Activated CD4-positive, alpha-beta T cell treated with anti-CD3 and anti-CD28 coated beads for 36 hours (primary cell): ENCODE data around the gene SPC25. TPM values are rescaled to one million over a fixed set of nuclear protein-coding genes. Genes with fewer than 3 reads are reported as not detected.
A peak's percentile ranks its signal among the peaks of the same experiment; 100 is the strongest.
"Not testable (repeated sequence)": the region's sequence is repeated elsewhere in the genome, so short reads cannot be mapped to it uniquely, and the experiment has no call there.

Experiments
- ATAC-seq: fragments of 200-7000 bp; cut with Tn5 transposase; one replicate; pipeline ENCODE4 v1.10.0; 2021; ENCODE audit warnings: mild to moderate bottlenecking, moderate library complexity
- CTCF ChIA-PET: fragments of 350-600 bp; sonication (Branson Sonifier 250); formaldehyde crosslinking; loops from one replicate; lab custom pipeline; 2021; ENCODE audit warnings: antibody characterized with exemption; lab: Charles Lee
- POLR2A ChIA-PET: fragments of 350-600 bp; sonication (Branson Sonifier 250); formaldehyde crosslinking; loops from one replicate; lab custom pipeline; 2021; ENCODE audit warnings: antibody characterized with exemption, inconsistent platforms; lab: Charles Lee
- DNase-seq: peaks from one replicate; pipeline ENCODE4 v3.0.0-alpha.2; 2020
- H3K27ac Mint-ChIP-seq: one replicate; pipeline ENCODE4 v1.8.0; 2021; ENCODE audit warnings: mixed read lengths
- H3K27me3 Mint-ChIP-seq: one replicate; pipeline ENCODE4 v1.8.0; 2021; ENCODE audit warnings: mixed read lengths
- H3K36me3 Mint-ChIP-seq: one replicate; pipeline ENCODE4 v1.8.0; 2021; ENCODE audit warnings: low read depth, mixed read lengths
- H3K4me1 Mint-ChIP-seq: one replicate; pipeline ENCODE4 v1.8.0; 2021; ENCODE audit warnings: mixed read lengths
- H3K4me3 Mint-ChIP-seq: one replicate; pipeline ENCODE4 v1.8.0; 2021; ENCODE audit warnings: mild to moderate bottlenecking, moderate library complexity, mixed read lengths
- H3K9me3 Mint-ChIP-seq: one replicate; pipeline ENCODE4 v1.8.0; 2021; ENCODE audit warnings: low read depth, mixed read lengths
- intact Hi-C, 2 experiments: fragments of 100-400 bp; cut with DNase I in 1 of 2; cut with micrococcal nuclease in 1 of 2; formaldehyde crosslinking; loops; one replicate each; pipeline versions ENCODE4 v1.14.2 to v1.15.1; 2022 to 2024; cut with DNase I, micrococcal nuclease
- total RNA-seq, 2 experiments: library from RNA; stranded (reverse); gene quantifications; one replicate each; pipeline ENCODE4 v1.2.3, GENCODE V29; 2021

Gene SPC25
- 10 to 100 TPM; 33.7 to 38.4 TPM for total RNA-seq

DNA sequence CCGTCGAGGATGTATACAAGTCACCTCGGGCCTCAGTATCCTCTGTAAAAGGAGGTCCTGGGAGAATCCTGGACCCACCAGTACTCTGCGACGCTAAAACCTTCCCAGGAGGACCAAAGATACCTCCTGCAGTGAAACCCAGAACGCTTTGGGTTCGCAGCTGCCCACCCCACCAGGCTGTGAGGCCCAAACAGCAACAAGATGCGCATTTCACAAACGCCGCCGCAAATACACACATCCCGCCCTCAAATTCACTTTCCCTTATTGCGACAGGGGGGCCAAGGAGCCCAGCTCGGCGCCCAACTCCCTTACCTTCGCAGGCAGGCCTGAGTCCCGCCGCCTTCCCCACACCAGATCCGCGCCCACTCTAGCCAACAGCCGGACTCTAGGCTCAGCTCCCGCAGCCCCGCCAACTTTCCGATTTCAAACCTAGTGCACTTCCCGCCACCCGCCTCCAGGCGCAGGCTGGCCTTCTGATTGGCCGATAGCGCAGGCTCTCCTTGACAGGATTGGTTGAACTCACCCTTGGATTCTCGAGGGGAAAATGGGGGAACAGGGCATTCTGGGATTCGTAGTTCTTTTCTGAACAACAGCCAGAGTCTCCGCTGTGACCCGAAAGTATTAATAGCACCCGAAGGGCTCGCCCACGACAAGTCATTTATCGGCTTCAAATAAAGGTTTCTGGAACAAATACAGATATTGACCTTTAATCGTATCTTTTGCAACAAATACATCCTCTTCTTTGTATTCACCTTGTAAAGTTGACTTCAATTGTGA, at the start of gene SPC25:
Gene SPC25, minus strand, starts transcription at position 425 of the 777 bp plus-strand sequence. CDS start 911 bp downstream, outside the sequence.
- Mint-ChIP-seq H3K9me3 (no peaks in the 10 kb centered on the region), H3K27ac (peak within 1 kb of the TSS; percentile 86), H3K27me3 (no peaks in the 10 kb centered on the region), H3K4me1 (peaks cover 14% of the 10 kb centered on the region), H3K36me3 (peaks cover 22% of the 10 kb centered on the region), H3K4me3 (peak within 1 kb of the TSS; percentile 84)
- ChIA-PET CTCF (interaction anchor here (1.1 to 1.3 kb wide), 2 partner anchors 12 to 23 kb away, joined by 3 to 4 read pairs; no protein-coding TSS in a partner anchor), POLR2A (interaction anchor here (0.6 kb wide), 1 partner anchor 24 kb away, joined by 3 read pairs; no protein-coding TSS in a partner anchor)
- ATAC-seq, result peak; percentile 100
- intact Hi-C loops, result loop anchor here (2.0 to 5.0 kb wide), 3 partner anchors 25 to 473 kb away; partner anchors contain the start of gene LRP2 (in 1 of the 2)
- peak; percentile 94 for DNase-seq

DNA sequence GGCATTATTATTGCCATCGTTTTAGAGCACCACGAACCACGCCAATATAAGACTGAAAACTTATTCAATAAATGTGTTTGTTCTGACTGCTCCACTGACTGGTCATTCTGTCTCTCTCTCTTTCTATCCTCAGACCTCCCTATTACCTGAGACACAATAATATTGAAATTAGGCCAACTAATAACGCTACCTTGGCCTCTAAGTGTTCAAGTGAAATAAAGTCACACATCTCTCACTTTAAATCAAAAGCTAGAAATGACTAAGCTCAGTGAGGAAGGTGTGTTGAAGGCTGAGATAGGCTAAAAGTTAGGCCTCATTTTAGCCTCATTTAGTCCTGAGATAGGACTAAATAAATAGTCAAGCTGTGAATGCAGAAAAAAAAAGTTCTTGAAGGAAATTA, 49.7 kb upstream of the SPC25 start:
- no peaks in the 10 kb centered on the region for H3K36me3 Mint-ChIP-seq
- no peaks in the 10 kb centered on the region for H3K9me3 Mint-ChIP-seq
- no peak overlapping the region for H3K4me3 Mint-ChIP-seq
- H3K27me3 Mint-ChIP-seq, result peaks cover 7% of the 10 kb centered on the region
- DNase-seq (no peak), ATAC-seq (peak; percentile 51)
- POLR2A ChIA-PET, result no interaction called here
- H3K4me1 Mint-ChIP-seq, result peaks cover 4% of the 10 kb centered on the region
- CTCF ChIA-PET, result interaction anchor here (0.6 to 1.5 kb wide), 3 partner anchors 9 to 21 kb away, joined by 3 to 4 read pairs (median 3); no protein-coding TSS in a partner anchor
- no peak overlapping the region for H3K27ac Mint-ChIP-seq
- intact Hi-C loops, result loop anchor here in 1 of 2 experiments (5.0 kb wide), 1 partner anchor 48 kb away; the partner anchor contains the start of gene SPC25

- Mint-ChIP-seq H3K4me1 (peaks cover 4% of the 10 kb centered on the region), H3K9me3 (no peaks in the 10 kb centered on the region), H3K36me3 (no peaks in the 10 kb centered on the region), H3K27ac (no peak overlapping the region), H3K4me3 (no peak overlapping the region), H3K27me3 (peaks cover 5% of the 10 kb centered on the region)
- ChIA-PET POLR2A (no interaction called here), CTCF (no interaction called here)
- no peak for ATAC-seq
- DNase-seq, result no peak
- intact Hi-C loops, result no loop called here
Measured at GRCh38 chr2:168939061-168939460, 48.8 kb upstream of the SPC25 start.

DNA sequence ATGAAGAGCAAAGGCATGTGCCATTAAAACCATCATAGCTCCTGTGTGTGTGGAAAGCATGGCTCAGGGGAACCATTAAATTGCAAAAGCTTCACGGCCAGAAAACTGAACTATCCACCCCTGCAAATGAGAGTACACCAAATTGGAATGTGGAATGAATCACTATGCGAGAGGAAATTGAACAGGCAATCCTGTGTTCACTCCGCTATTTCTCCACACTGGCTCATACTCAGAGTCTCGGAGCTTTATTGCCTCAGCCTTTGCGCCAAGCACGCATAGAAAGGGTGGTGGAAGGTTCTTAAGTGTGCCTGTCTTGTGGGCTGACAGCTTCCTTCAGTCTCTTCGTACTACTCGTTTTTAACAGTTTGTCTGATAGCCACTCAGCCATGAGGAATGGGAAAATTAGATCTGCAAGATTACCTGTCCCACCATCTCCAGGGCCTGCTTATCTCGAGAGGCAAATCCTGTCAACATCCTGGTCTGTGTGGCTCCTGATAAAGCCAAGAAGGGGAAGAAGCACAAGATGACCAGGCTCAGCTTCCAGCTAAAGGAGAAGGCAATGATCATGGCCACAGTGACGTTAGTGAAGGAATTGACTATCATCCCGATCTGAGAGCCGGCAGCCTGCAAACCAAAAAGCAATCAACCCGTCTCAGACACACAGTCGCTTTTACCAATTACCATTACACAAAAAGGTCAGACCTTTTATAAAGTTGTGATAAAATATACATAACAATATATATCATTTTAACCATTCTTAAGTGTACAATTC, 45.8 kb upstream of the SPC25 start:
- DNase-seq, result no peak
- intact Hi-C loops, result no loop called here

DNA sequence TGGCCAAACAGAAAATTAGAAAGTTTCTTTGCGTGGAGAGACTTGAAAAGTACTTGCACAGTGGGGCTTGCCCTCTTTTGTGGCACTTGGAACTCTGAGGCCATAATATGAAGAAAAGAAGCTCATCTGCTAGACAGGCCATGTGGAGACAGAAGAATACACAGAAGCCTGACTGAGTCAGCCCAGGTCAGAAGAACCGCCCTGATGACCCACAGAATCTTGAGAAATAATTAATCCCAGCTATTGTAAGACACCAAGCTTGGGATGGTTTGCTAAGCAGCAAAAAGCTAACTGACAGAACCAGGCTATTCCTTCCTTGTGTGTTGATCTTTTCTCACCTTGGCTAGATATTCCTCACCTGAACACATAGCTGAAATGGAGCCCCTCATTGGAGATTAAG, 44.6 kb upstream of the SPC25 start:
- DNase-seq, result no peak
- CTCF ChIA-PET, result interaction anchor here (1.0 to 2.6 kb wide), 4 partner anchors 9 to 588 kb away, joined by 3 to 9 read pairs (median 6); no protein-coding TSS in a partner anchor
- peaks cover 16% of the 10 kb centered on the region for H3K27me3 Mint-ChIP-seq
- POLR2A ChIA-PET, result no interaction called here
- H3K4me3 Mint-ChIP-seq, result no peak overlapping the region
- H3K27ac Mint-ChIP-seq, result no peak overlapping the region
- no peak for ATAC-seq
- no peaks in the 10 kb centered on the region for H3K36me3 Mint-ChIP-seq
- intact Hi-C loops, result no loop called here
- peaks cover under 1% of the 10 kb centered on the region for H3K4me1 Mint-ChIP-seq
- no peaks in the 10 kb centered on the region for H3K9me3 Mint-ChIP-seq

More for the DNA sequence above, 45.8 kb upstream of the SPC25 start:
- H3K4me1 Mint-ChIP-seq, result peaks cover 4% of the 10 kb centered on the region
- ChIA-PET POLR2A (interaction anchor here (0.5 kb wide), 1 partner anchor 903 kb away, joined by 4 read pairs; no protein-coding TSS in a partner anchor), CTCF (interaction anchor here (1.0 to 2.6 kb wide), 5 partner anchors 8 to 589 kb away, joined by 3 to 9 read pairs (median 5); no protein-coding TSS in a partner anchor)
- peaks cover 11% of the 10 kb centered on the region for H3K27me3 Mint-ChIP-seq
- no peak for ATAC-seq
- no peaks in the 10 kb centered on the region for H3K9me3 Mint-ChIP-seq
- no peak overlapping the region for H3K27ac Mint-ChIP-seq
- no peaks in the 10 kb centered on the region for H3K36me3 Mint-ChIP-seq
- no peak overlapping the region for H3K4me3 Mint-ChIP-seq

DNA sequence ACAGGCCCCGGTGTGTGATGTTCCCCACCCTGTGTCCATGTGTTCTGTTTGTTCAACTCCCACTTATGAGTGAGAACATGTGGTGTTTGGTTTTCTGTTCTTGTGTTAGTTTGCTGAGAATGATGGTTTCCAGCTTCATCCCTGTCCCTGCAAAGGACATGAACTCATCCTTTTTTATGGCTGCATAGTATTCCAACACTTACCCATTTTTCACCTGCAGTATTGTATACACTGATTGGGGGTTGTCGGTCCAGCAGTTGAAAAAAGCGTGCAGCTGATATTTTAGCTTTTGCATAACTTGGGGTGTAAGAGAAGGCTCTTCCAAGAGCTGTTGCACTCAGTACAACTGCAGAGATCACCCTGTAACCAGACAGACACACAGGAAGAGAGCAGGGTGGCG, 41.9 kb upstream of the SPC25 start:
- peaks cover 27% of the 10 kb centered on the region for H3K27me3 Mint-ChIP-seq
- POLR2A ChIA-PET, DNase-seq, H3K27ac Mint-ChIP-seq, intact Hi-C loops, H3K4me1 Mint-ChIP-seq, H3K36me3 Mint-ChIP-seq, H3K4me3 Mint-ChIP-seq, ATAC-seq, H3K9me3 Mint-ChIP-seq: not testable (repeated sequence)
- CTCF ChIA-PET, result interaction anchor here (1.4 kb wide), 1 partner anchor 28 kb away, joined by 3 read pairs; no protein-coding TSS in a partner anchor

DNA sequence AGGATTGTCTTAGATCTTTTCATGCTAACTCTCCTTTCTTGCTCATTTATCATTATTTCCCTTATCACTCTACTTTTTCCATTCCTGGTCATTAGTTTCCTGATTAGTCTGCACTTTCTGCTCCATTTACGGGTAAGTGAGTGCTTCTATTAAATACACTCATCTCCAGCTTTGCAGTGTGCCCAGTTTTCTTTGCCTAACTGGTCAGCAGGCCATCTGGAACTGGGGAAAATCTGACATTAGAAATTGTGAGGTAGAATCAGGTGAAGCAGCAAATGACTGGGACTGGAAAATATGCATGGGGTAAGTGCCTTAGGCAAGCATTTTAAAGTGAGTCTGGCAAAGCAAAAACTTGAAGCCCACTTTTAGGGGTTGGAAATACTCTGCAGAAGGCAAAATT, 40.0 kb upstream of the SPC25 start:
- Mint-ChIP-seq H3K27ac (no peak overlapping the region), H3K9me3 (no peaks in the 10 kb centered on the region), H3K27me3 (peaks cover 26% of the 10 kb centered on the region), H3K36me3 (no peaks in the 10 kb centered on the region), H3K4me3 (no peak overlapping the region), H3K4me1 (no peaks in the 10 kb centered on the region)
- intact Hi-C loops, result no loop called here
- ChIA-PET CTCF (no interaction called here), POLR2A (no interaction called here)
- ATAC-seq (no peak), DNase-seq (no peak)

- Mint-ChIP-seq H3K9me3 (no peaks in the 10 kb centered on the region), H3K27me3 (peaks cover 26% of the 10 kb centered on the region), H3K36me3 (no peaks in the 10 kb centered on the region), H3K4me3 (no peak overlapping the region), H3K27ac (no peak overlapping the region), H3K4me1 (no peaks in the 10 kb centered on the region)
- ChIA-PET POLR2A (no interaction called here), CTCF (interaction anchor here (1.1 kb wide), 1 partner anchor 20 kb away, joined by 3 read pairs; no protein-coding TSS in a partner anchor)
- intact Hi-C loops, result no loop called here
- ATAC-seq (no peak), DNase-seq (no peak)
Measured at GRCh38 chr2:168929031-168929430, 38.8 kb upstream of the SPC25 start.

DNA sequence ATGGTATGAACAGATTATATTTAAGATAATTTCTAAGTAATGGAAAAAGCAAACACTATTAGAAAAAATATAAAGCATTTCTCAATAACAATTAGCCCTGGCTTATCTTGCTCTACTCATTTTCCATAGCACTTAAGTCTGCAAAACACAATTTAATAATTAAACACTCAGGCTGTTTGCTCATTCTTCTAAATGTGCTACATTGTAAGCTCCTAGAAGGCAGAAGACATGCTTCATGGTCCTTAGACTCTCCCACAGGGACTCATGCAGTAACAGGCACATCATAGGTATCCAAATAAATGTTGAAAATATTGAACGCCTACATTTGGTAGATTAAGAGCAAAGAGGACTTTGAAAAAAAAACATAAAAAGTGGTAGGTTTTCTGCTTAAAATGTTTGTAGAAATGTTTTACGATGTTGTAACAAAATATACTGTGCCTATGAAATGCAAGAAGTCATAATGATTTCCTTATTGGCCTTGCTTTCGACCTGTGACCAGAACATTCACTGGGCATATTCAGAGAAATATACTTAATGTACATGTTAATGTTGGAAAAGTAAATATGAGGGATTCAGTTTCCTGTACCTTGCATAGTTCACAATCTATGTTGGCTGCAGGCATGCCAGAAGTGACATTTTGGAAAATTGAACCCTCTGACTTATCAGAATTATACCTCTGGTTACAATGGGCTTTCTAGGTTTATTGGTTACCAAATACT, 38.0 kb upstream of the SPC25 start:
- DNase-seq (no peak), ATAC-seq (no peak)
- POLR2A ChIA-PET, result no interaction called here
- intact Hi-C loops, result no loop called here
- Mint-ChIP-seq H3K27ac (no peak overlapping the region), H3K36me3 (no peaks in the 10 kb centered on the region), H3K4me3 (no peak overlapping the region), H3K4me1 (no peaks in the 10 kb centered on the region), H3K27me3 (peaks cover 29% of the 10 kb centered on the region), H3K9me3 (no peaks in the 10 kb centered on the region)
- CTCF ChIA-PET, result interaction anchor here (1.1 kb wide), 1 partner anchor 21 kb away, joined by 3 read pairs; no protein-coding TSS in a partner anchor

- H3K4me1 Mint-ChIP-seq, result no peaks in the 10 kb centered on the region
- H3K27ac Mint-ChIP-seq, result no peak overlapping the region
- DNase-seq (no peak), ATAC-seq (no peak)
- H3K9me3 Mint-ChIP-seq, result no peaks in the 10 kb centered on the region
- ChIA-PET POLR2A (no interaction called here), CTCF (interaction anchor here (0.6 to 1.2 kb wide), 3 partner anchors 578 to 599 kb away, joined by 3 read pairs; no protein-coding TSS in a partner anchor)
- intact Hi-C loops, result no loop called here
- H3K36me3 Mint-ChIP-seq, result no peaks in the 10 kb centered on the region
- peaks cover 31% of the 10 kb centered on the region for H3K27me3 Mint-ChIP-seq
- no peak overlapping the region for H3K4me3 Mint-ChIP-seq
Measured at GRCh38 chr2:168926621-168927386, 36.6 kb upstream of the SPC25 start.
